Measurements from ENCODE around the gene ARHGAP28.

Gene ARHGAP28, protein sequence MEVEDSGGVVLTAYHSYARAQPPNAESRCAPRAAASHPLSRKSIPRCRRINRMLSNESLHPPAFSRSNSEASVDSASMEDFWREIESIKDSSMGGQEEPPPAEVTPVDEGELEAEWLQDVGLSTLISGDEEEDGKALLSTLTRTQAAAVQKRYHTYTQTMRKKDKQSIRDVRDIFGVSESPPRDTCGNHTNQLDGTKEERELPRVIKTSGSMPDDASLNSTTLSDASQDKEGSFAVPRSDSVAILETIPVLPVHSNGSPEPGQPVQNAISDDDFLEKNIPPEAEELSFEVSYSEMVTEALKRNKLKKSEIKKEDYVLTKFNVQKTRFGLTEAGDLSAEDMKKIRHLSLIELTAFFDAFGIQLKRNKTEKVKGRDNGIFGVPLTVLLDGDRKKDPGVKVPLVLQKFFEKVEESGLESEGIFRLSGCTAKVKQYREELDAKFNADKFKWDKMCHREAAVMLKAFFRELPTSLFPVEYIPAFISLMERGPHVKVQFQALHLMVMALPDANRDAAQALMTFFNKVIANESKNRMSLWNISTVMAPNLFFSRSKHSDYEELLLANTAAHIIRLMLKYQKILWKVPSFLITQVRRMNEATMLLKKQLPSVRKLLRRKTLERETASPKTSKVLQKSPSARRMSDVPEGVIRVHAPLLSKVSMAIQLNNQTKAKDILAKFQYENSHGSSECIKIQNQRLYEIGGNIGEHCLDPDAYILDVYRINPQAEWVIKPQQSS

DNA sequence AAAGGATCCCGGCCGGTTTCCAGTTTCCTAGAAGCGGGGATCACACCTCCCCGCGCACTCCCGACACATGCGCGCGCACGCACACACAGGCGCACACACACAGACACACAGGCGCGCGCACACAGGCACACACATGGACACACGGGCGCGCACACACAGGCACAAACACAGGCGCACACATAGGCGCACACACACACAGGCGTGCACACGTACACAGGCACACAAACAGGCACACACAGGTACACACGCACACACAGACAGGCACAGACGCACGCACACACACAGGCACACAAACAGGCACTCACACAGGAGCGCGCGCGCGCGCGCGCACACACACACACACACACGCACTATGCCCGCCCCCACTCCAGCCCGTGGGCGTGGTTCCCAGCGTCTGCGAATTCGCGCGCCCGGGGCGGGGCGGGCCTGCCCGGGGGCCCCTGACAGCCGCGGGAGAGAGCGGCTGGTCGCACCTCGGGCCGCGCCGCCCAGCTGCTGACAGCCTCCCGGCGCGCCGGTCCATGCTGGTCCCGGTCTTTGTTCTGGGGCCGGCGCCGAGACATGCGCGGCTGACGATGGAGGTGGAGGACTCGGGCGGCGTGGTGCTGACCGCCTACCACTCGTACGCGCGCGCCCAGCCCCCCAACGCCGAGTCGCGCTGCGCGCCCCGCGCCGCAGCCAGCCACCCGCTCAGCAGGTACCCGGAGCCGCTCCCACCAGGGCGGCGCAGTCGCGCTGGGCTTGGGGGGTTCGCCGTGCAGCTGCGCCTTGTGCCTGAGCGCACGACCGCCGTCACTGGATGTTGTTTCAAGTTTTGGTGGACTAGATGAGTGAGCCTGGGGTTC lies at the start of gene ARHGAP28:
Gene ARHGAP28, plus strand, starts transcription at position 470 of the 845 bp plus-strand sequence. Its CDS starts 106 bp downstream, at position 576.
- DNase-seq (ENCODE audit: insufficient read length, low spot score) (peak; percentile 63), FAIRE-seq (peak; percentile 89)

DNA sequence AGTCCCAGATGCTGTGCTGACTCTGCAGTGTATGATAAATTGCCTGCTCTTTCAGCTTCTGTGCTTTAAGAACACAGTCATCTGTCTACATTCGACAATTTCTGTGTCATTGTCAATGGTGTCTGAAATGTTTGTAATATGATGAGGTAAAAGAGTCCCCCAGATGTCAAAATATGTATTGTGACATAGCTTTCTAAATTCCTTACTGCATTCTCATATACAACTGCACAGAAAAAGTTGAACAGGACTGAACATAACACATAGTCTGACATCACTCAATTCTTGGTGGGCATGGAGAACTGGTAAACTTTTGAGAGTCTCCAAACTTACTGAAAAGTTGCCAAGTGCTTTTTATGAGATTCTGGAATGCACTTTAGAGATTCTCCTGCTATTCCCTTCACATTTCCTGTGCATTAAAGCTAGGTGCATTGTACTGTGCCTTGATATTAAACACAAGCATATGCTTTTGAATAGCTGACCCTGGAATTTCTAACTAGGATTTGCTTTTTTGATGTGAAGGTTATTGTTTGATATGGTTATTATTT lies 48.1 kb upstream of the ARHGAP28 start:
- DNase-seq (ENCODE audit: insufficient read length, low spot score) (no peak), FAIRE-seq (no peak)

DNA sequence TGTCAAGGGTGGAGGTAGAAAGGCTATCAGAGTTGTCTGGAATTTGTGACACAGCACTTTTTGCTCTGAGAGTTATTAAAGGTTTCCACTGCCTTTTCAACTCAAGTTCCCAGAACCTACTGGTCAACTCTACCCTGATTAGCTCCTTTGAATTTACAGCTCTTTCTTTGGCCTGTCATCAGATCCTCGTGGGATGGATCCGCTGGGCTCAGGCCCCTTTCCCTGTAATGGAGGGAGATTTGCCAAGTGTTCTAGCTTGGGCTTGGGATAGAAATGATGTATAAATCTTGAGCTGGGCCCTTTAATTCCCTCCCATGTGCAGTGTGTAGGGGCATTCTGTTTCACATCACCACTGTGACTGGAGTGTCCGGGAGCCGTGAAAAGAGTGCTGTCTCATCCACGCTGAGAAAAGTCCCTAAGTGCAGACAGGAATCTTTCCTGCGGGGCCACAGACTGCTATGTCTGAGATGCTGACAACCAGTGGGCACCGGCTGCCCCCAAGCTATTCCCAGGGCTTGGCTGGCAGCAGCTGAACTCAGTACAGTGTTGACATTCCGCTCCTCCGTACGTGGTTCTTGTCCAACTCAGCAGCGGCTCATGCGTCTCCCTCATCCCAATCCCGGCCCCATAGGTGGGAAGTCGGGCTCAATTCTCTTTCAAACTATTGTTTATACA lies 46.9 kb upstream of the ARHGAP28 start:
- no peak for FAIRE-seq

DNA sequence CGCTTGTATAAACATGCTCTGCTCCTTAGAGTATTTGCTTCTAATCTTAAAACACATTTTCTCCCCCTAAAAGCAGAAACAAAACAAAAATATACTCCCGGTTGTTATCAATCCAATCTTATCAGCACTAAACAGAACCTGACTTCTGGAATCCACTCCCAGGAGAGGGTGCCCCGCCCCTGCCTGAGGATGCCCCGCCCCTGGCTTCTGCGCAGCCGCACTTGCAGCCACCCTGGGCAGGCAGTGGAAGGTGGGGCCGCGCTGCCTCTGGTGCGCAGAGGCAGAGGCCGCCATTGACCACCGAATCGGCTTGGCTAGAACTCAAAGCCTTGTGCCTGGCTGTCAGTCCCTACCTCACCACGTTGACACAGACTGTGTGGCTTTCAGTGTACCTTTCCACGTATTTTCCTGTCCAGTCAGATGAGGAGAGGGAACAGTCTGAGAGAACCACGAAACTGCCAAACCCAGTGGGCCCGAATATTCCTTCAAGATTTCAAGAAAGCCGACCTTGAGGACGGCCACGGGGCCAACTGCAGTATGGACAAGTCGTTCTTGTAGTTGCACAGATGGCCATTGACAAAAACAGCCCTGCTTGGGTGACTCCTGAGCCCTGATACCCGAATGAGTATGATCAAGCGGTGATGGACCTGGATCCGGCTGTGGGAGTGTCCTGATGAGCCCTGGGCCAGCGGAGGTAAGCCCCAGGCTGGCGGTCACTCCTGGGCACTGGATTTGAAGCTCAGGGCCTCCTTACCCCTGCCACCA lies 46.2 kb upstream of the ARHGAP28 start:
- DNase-seq (ENCODE audit: insufficient read length, low spot score): no peak
- no peak for FAIRE-seq

More for the DNA sequence above, 46.9 kb upstream of the ARHGAP28 start:
- DNase-seq (ENCODE audit: insufficient read length, low spot score): no peak

DNA sequence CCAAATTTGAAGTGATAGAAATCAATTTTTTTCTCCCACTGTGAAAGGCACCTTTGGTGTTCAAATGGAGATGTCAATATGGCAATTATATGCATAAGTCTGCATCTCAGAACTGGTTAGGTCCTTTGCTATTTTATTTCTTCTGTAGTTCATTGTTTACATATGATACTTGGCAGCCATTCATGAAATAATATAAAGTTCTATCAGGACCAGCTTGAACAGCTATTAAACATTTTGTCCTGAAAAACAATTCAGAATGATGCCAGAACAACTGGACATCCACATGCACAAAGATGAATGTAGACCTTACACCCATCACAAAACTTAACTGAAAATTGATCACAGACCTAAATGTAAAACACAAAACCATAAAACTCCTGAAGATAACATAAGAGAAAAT lies 41.8 kb upstream of the ARHGAP28 start:
- no peak for FAIRE-seq

DNA sequence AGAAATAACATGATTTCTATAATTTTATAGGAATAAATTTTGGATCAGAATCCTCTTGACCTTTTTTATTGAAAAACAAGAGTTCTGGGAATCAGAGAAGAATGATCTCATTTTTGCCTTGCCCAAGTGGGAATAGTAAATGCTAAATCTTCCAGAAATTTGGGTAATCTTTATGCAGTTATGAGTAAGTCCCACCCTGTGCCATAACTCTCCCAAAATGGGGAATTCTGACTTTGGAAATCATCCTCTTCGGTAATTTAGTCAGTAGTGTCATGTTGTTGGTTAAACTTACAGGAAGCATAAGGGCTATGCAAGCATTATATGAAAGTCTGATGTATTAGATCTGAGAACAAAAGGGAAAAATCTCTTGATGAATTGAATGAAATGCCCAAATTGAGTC lies 20.6 kb upstream of the ARHGAP28 start:
- DNase-seq (ENCODE audit: insufficient read length, low spot score) (no peak), FAIRE-seq (no peak)

More for the DNA sequence above, 41.8 kb upstream of the ARHGAP28 start:
- no peak for DNase-seq (ENCODE audit: insufficient read length, low spot score)

DNA sequence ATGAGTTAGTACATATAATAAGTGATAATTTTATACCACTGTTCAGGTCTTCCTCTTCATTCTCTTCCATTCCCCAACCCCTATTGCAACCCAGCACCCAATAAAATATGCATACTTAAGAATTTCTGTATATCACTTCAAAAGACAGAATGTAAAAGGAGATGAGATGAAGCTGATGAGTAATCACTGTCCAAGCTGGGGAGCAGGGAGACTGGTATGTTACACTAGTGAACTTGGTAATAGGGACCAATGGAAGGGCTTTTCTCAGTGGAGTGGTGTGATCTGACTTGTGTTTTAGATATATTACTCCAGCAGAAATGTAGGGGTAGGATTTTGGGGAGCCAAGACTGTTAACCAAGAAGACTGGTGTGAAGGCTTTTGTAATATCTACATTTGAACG lies 18.0 kb upstream of the ARHGAP28 start:
- no peak for DNase-seq (ENCODE audit: insufficient read length, low spot score)
- no peak for FAIRE-seq

DNA sequence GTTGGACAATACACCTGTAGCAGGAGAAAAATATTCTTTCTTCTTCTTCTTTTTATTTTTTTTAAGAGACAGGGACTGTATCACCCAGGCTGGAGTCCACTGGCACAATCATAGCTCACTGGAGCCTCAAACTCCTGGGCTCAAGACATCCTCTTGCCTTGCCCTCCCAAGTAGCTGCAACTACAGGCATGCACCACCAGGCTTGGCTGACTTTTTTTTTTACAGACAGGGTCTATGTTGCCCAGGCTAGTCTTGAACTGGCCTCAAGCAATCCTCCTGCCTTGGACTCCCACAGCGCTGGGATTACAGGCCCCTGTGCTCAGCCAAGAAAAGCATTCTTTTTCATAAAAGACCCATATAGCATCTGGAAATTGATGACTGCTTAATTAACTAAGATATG lies 17.1 kb upstream of the ARHGAP28 start:
- DNase-seq (ENCODE audit: insufficient read length, low spot score) (no peak), FAIRE-seq (no peak)

DNA sequence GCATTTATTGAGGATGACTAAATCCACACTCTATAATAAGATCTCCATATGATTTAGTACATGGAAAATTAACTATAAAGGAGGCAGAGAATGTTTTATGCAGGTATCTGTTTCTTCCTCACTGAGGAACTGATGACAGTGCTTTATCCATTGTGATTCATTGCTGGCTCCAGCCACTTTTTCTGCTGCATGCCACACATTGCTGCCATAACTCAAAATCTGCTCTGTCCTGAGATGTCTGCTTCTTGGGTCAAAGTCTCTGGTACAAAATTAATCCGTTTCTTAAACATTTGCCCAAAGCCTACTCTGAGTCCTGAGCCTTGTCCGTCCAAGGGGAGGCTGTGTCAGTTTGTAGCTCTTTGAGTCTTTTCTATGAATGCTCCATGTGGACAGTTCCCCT lies 15.5 kb upstream of the ARHGAP28 start:
- DNase-seq (ENCODE audit: insufficient read length, low spot score) (no peak), FAIRE-seq (peak; percentile 23)

DNA sequence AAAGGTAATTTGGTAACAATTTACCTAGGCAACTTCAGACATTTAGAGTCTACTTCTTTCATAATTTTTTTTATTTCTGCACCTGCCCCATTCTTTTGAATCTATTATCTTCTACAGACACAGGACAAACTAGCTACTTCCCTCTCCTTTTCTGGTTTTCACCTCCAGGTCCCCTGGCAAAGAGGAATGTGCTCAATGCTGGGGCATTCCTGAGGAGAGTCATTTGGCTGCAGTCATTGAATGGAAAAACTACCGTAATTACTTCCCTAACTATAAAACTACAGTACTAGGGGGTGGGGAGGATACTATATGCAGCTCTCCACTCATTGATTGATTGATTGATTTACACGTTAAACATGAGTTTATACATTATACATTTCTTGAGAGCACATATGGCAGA lies 11.2 kb upstream of the ARHGAP28 start:
- DNase-seq (ENCODE audit: insufficient read length, low spot score): no peak
- FAIRE-seq: no peak

DNA sequence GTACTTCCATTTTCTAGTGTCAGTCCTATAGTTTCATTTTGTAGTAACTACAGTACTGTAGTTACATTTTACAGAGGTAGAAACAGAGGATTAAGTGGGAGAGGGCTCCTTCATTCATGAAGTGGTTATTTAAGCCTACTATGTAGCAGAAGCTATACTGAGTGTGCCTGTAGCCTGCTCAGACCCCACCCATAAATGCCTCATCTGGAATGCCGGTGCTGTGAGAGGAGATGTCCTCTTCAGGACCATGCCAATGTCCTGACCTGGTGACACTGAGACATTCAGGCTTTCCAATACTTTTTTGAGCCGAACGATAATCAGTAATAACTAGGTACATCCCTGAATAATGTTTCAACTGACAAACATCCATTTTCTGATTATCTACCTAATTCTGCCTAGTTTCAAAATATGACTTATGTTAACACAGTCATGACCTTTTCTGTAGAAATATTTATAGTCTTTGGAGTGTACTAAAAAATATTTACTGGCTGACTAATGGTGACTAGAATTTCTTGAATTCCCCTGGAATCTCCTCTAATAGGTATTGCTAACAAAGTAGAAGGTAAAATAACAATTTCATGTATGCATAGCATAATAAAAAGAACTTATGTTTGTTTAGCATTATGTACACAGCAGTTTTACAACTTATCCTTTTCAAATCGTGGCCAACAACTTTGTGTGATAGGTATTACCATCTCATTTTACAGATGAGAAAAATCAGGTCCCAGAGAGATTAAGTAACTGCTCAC lies 10.2 kb upstream of the ARHGAP28 start:
- no peak for DNase-seq (ENCODE audit: insufficient read length, low spot score)
- FAIRE-seq: no peak

DNA sequence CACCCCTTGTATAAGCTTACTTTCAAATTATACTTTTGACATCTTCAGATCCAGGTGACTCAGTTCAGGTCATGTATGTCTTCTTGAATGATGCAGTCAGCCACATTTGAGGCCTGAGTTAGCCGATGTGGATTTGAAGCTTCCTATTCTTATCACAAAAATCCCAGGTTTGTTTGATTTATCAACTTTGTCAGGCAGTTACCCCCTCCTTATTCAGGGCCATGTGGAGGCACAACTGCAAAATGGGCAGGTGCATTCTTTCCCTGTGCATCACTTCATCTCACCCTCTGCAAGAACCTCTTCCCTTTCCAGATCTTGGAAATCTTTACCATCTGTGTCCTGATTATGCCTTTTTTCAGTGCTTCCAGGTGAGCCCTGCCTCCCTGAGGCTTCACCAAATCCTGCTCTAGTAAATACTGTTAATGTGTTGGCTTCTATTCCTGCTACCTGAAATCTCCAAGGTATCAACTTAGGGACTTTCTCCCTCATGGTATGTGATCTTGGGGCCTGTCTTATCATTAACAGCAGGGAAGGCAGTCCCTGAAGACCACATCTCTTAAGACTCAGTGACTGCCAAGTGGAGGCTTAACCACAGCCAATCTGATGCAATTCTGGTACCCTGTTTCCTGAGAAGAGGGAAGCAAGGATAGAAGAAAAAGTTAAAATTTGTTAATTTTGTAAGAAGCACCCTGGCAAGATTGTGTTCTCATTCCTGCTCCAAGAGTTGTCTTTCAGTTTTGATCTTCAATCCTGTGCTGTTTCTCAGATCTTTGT lies 9.4 kb upstream of the ARHGAP28 start:
- no peak for FAIRE-seq

DNA sequence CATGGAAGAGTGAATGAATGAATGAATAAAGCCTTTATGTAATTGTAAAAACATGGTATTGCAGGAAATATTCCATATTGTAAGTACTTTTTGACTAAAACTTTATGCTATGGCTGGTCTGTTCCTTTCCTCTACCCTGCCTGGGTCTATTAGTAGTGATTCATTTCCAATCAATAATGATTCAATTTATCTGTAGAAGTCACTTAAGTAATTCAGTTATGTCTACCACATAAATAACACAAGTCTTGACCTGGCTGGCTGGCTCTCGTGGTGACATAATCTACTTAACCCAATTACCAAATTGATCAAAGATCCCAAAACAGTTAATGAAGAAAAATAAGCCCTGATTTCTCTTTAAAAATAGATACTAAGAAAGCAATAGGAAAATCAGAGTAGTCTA lies 7.8 kb upstream of the ARHGAP28 start:
- FAIRE-seq (no peak), DNase-seq (ENCODE audit: insufficient read length, low spot score) (no peak)

More for the DNA sequence above, 9.4 kb upstream of the ARHGAP28 start:
- DNase-seq (ENCODE audit: insufficient read length, low spot score): no peak

DNA sequence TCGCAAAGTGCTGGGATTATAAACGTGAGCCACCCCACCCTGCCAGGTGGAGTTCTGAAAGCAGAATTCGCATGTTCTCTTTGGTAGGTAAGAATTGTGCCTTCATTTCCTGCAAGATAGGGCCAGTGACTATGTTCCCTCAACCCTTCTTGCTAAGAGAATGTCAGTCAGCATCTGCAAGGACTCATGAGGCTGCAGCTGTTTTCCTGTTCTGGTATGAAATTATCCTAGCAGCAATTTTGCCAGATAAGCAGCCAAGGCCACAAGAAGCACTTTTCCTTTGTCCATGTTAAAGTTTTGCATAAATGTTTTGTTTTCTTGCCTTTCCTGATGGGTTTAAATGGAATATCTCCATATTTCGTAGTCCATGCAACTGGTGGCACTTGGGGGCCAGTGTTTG lies 6.8 kb upstream of the ARHGAP28 start:
- no peak for DNase-seq (ENCODE audit: insufficient read length, low spot score)

DNA sequence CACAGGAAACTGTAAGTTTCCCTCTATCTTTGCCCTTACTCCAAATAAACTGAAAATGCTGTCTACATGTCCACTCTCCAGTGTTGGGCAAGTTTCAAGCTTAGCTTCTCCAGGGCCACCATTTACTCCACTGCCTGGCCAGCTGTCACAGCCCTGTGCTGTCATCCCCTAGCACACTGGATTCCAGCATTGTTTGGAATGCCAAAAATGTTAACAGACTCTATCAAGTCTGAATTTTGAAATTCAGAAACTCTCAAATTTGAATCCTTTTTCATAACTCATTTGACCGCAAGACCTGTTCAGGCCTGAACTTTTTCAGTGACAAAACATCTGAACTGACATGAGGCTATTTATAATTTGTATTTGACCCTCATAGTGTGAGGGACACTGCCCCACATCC lies 5.2 kb upstream of the ARHGAP28 start:
- no peak for FAIRE-seq
- DNase-seq (ENCODE audit: insufficient read length, low spot score): no peak

More for the DNA sequence above, 6.8 kb upstream of the ARHGAP28 start:
- no peak for FAIRE-seq

DNA sequence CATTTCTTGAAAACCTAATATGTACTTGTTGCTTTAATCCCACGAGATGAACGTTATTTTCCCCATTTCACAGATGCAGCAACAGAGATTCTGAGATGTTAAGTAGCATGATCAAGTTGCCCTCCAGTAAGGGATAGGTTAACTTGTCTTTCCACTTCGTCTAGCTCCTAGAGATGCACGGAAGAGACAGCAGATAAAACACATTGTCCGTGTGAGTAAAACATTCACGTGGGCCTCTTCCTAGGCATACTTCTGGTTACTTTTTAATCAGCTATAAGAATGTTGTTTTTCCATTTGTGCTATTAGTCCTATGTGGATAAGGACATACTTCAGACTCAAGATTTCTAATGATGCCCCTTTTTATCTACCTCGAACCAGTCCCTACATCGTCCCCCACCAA lies 1.2 kb upstream of the ARHGAP28 start:
- FAIRE-seq (no peak), DNase-seq (ENCODE audit: insufficient read length, low spot score) (no peak)

DNA sequence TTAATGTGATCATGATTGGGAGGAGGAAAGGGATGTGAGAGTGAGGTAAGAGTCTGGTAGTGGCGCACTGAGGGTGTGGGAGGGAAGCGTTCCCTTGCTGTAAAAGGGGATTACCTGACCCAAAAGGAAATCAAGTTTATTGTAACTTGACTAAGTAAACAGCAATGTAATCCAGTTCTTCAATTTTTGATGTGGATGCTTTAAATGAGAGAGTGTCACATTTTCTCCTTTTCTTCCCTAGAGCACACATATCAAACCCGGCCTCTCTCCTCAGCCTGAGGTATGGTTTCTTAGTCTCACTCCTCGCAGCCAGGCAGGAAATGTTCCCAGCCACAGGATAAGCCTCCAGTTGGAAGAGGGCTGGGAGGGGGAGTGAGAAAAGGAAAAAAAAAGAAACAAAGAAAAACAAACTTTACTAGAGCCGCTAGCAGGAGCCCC lies 688 bp upstream of the ARHGAP28 start:
- no peak for FAIRE-seq
- no peak for DNase-seq (ENCODE audit: insufficient read length, low spot score)

Measured in HTR-8/SVneo (cell line).